ENCODE results near the gene TCF21. TPM values are rescaled to one million over a fixed set of nuclear protein-coding genes. Genes with fewer than 3 reads are reported as not detected.
A peak's percentile ranks its signal among the peaks of the same experiment; 100 is the strongest.
"Not testable (repeated sequence)": the region's sequence is repeated elsewhere in the genome, so short reads cannot be mapped to it uniquely, and the experiment has no call there.

The TCF21 gene
- total RNA-seq, 2 experiments from 2014 or later, result not detected

- no peak overlapping the region for H3K4me3 ChIP-seq (ENCODE audit: low read depth, low read length, poor library complexity, severe bottlenecking)
- no peaks in the 10 kb centered on the region for H4K20me1 ChIP-seq (ENCODE audit: insufficient read depth, low read length)
- H3K4me2 ChIP-seq (ENCODE audit: low read length), result no peak overlapping the region
- ChIA-PET CTCF (ENCODE audit: unreplicated experiment) (interaction anchor here (0.7 to 1.1 kb wide), 3 partner anchors 115 to 176 kb away, joined by 3 to 5 read pairs (median 3); no protein-coding TSS in a partner anchor), POLR2A (interaction anchor here (0.6 to 1.5 kb wide), 2 partner anchors 175 to 1028 kb away, joined by 3 to 5 read pairs; no protein-coding TSS in a partner anchor)
- H3K9me2 ChIP-seq (ENCODE audit: insufficient read depth, low read length), result no peaks in the 10 kb centered on the region
- BruUV-seq (replicated peaks), result no TSS peak
- H3K9me3 ChIP-seq (ENCODE audit: low read length), result no peaks in the 10 kb centered on the region
- H3K4me1 ChIP-seq (ENCODE audit: insufficient read depth, low read length, poor library complexity, severe bottlenecking), result no peaks in the 10 kb centered on the region
- TF ChIP-seq EZH2phosphoT487 (IDR thresholded peaks at IDR 0.05; ENCODE audit: borderline replicate concordance, low read depth, low read length), result no peak
- TF ChIP-seq CTCF (conservative IDR thresholded peaks at IDR 0.05; ENCODE audit: low read length), result peak; percentile 80
- peak; percentile 82 for DNase-seq (ENCODE audit: low spot score)
- intact Hi-C loops (cut with micrococcal nuclease; ENCODE audit: unreplicated experiment), result no loop called here
- no peak overlapping the region for H3K27ac ChIP-seq (ENCODE audit: low read depth, low read length, poor library complexity, severe bottlenecking)
- no peak overlapping the region for H2AFZ ChIP-seq (ENCODE audit: low read length)
- no peaks in the 10 kb centered on the region for H3K36me3 ChIP-seq (ENCODE audit: insufficient read depth, low read length)
- no peaks in the 10 kb centered on the region for H3K79me2 ChIP-seq (ENCODE audit: insufficient read depth, low read depth, low read length)
Measured at GRCh38 chr6:133921249-133921859, 32.4 kb downstream of the TCF21 start.

GRCh38 chr6:133923938-133924593, 35.2 kb downstream of the TCF21 start:
- no peaks in the 10 kb centered on the region for H3K36me3 ChIP-seq (ENCODE audit: insufficient read depth, low read length)
- no peak overlapping the region for H3K4me2 ChIP-seq (ENCODE audit: low read length)
- CTCF ChIA-PET (ENCODE audit: unreplicated experiment), result interaction anchor here (0.7 to 3.1 kb wide), 11 partner anchors 8 to 209 kb away, joined by 3 to 29 read pairs (median 4); no protein-coding TSS in a partner anchor
- DNase-seq (ENCODE audit: low spot score), result peak; percentile 69
- H3K27ac ChIP-seq (ENCODE audit: low read depth, low read length, poor library complexity, severe bottlenecking), result no peak overlapping the region
- H3K9me3 ChIP-seq (ENCODE audit: low read length), result no peaks in the 10 kb centered on the region
- intact Hi-C loops (cut with micrococcal nuclease; ENCODE audit: unreplicated experiment), result loop anchor here (1.0 to 2.0 kb wide), 3 partner anchors 49 to 173 kb away; no protein-coding TSS in a partner anchor
- no peak overlapping the region for H3K4me3 ChIP-seq (ENCODE audit: low read depth, low read length, poor library complexity, severe bottlenecking)
- no peaks in the 10 kb centered on the region for H3K79me2 ChIP-seq (ENCODE audit: insufficient read depth, low read depth, low read length)
- no peak overlapping the region for H2AFZ ChIP-seq (ENCODE audit: low read length)
- POLR2A ChIA-PET, result interaction anchor here (0.6 to 2.5 kb wide), 9 partner anchors 17 to 173 kb away, joined by 3 to 9 read pairs (median 5); no protein-coding TSS in a partner anchor
- TF ChIP-seq EZH2phosphoT487 (IDR thresholded peaks at IDR 0.05; ENCODE audit: borderline replicate concordance, low read depth, low read length) (no peak), CTCF (conservative IDR thresholded peaks at IDR 0.05; ENCODE audit: low read length) (peak; percentile 98)
- no TSS peak for BruUV-seq (replicated peaks)
- no peaks in the 10 kb centered on the region for H4K20me1 ChIP-seq (ENCODE audit: insufficient read depth, low read length)
- no peaks in the 10 kb centered on the region for H3K9me2 ChIP-seq (ENCODE audit: insufficient read depth, low read length)
- H3K4me1 ChIP-seq (ENCODE audit: insufficient read depth, low read length, poor library complexity, severe bottlenecking), result no peaks in the 10 kb centered on the region

GRCh38 chr6:133931221-133931620, 42.3 kb downstream of the TCF21 start:
- intact Hi-C loops (cut with micrococcal nuclease; ENCODE audit: unreplicated experiment); H3K36me3 ChIP-seq (ENCODE audit: insufficient read depth, low read length); CTCF ChIA-PET (ENCODE audit: unreplicated experiment); H3K27ac ChIP-seq (ENCODE audit: low read depth, low read length, poor library complexity, severe bottlenecking); H3K4me1 ChIP-seq (ENCODE audit: insufficient read depth, low read length, poor library complexity, severe bottlenecking); H3K79me2 ChIP-seq (ENCODE audit: insufficient read depth, low read depth, low read length); BruUV-seq (replicated peaks); H3K4me3 ChIP-seq (ENCODE audit: low read depth, low read length, poor library complexity, severe bottlenecking); H2AFZ ChIP-seq (ENCODE audit: low read length); H3K9me2 ChIP-seq (ENCODE audit: insufficient read depth, low read length); H3K9me3 ChIP-seq (ENCODE audit: low read length); H4K20me1 ChIP-seq (ENCODE audit: insufficient read depth, low read length); H3K4me2 ChIP-seq (ENCODE audit: low read length); DNase-seq (ENCODE audit: low spot score): not testable (repeated sequence)
- POLR2A ChIA-PET, result interaction anchor here (1.0 kb wide), 1 partner anchor 24 kb away, joined by 4 read pairs; no protein-coding TSS in a partner anchor

DNA sequence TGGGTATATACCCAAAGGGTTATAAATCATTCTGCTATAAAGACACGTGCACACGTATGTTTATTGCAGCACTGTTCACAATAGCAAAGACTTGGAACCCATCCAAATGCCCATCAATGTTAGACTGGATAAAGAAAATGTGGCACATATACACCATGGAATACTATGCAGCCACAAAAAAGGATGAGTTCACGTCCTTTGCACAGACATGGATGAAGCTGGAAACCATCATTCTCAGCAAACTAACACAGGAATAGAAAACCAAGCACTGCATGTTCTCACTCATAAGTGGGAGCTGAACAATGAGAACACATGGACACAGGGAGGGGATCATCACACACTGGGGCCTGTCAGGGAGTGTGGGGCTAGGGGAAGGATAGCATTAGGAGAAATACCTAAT, 47.4 kb downstream of the TCF21 start:
- H3K79me2 ChIP-seq (ENCODE audit: insufficient read depth, low read depth, low read length); H3K9me3 ChIP-seq (ENCODE audit: low read length); H3K4me2 ChIP-seq (ENCODE audit: low read length); H3K36me3 ChIP-seq (ENCODE audit: insufficient read depth, low read length); H4K20me1 ChIP-seq (ENCODE audit: insufficient read depth, low read length); intact Hi-C loops (cut with micrococcal nuclease; ENCODE audit: unreplicated experiment); H3K9me2 ChIP-seq (ENCODE audit: insufficient read depth, low read length); POLR2A ChIA-PET; DNase-seq (ENCODE audit: low spot score); H3K27ac ChIP-seq (ENCODE audit: low read depth, low read length, poor library complexity, severe bottlenecking); CTCF ChIA-PET (ENCODE audit: unreplicated experiment); BruUV-seq (replicated peaks); H3K4me1 ChIP-seq (ENCODE audit: insufficient read depth, low read length, poor library complexity, severe bottlenecking); H3K4me3 ChIP-seq (ENCODE audit: low read depth, low read length, poor library complexity, severe bottlenecking); H2AFZ ChIP-seq (ENCODE audit: low read length): not testable (repeated sequence)

All from OCI-LY7 (cell line).